Fibroblast of lung (primary cell): ENCODE measurements around the gene CRYL1.

Experiments
- CTCF ChIP-seq, 2 donors: IDR thresholded peaks in 1 of 2; conservative IDR thresholded peaks in 1 of 2; 1 replicate in 1 of 2; 2 replicates in 1 of 2; pipeline ENCODE4 v1.5.1; 2011 to 2012; ENCODE audit warnings: low read length in 2 of 2, control low read depth in 1 of 2, inconsistent platforms in 1 of 2, low read depth in 1 of 2, mild to moderate bottlenecking in 1 of 2
- EZH2 ChIP-seq: IDR thresholded peaks from 2 replicates; pipeline ENCODE4 v1.5.1; 2012; ENCODE audit warnings: low read length, control low read depth, mild to moderate bottlenecking; ENCODE audit errors: missing control alignments

GRCh38 chr13:20360041-20360491 lies 165.6 kb downstream of the CRYL1 start:
- TF ChIP-seq CTCF (conservative IDR thresholded peaks at IDR 0.05 in 1 of 2, IDR thresholded peaks at IDR 0.05 in 1 of 2; ENCODE audit: low read depth in 1 of 2, low read length in 2 of 2) (no peak), EZH2 (no peak)
